Endothelial cell of umbilical vein (primary cell): ENCODE data around the gene TTLL9. TPM values are rescaled to one million over a fixed set of nuclear protein-coding genes. Genes with fewer than 3 reads are reported as not detected.

ENCODE experiments used
- BruUV-seq: library from RNA; stranded (reverse); fragments of 400-500 nt; replicated peaks from 2 replicates; lab custom pipeline; 2021; lab: Mats Ljungman, UMichigan
- CTCF ChIA-PET: fragments of 300-600, 350-600 bp; sonication (Branson Sonifier 250); formaldehyde crosslinking; loops from one replicate; lab custom pipeline; 2021; ENCODE audit warnings: antibody characterized with exemption, inconsistent platforms; lab: Charles Lee
- POLR2A ChIA-PET: fragments of 300-600, 350-600 bp; sonication (Branson Sonifier 250); formaldehyde crosslinking; loops from one replicate; lab custom pipeline; 2021; ENCODE audit warnings: antibody characterized with exemption, inconsistent platforms; lab: Charles Lee
- DNase-seq: peaks from one replicate; pipeline ENCODE4 v3.0.0-alpha.2; 2011; ENCODE audit warnings: low read depth, low spot score
- FAIRE-seq: peaks from 2 replicates; lab custom pipeline; 2011; peaks lifted over from hg19 to GRCh38; lab: Jason Lieb, UNC
- H2AFZ ChIP-seq: 2 replicates; pipeline ENCODE4 v1.6.0; 2012; ENCODE audit warnings: low read depth, low read length, control low read depth, inconsistent platforms
- H3K27ac ChIP-seq: 2 replicates; pipeline ENCODE4 v1.5.1; 2011; ENCODE audit warnings: low read depth, mild to moderate bottlenecking, control low read depth, low read length, moderate library complexity; ENCODE audit not compliant: insufficient read depth
- H3K27me3 ChIP-seq, 2 experiments: 2 replicates each; pipeline versions ENCODE4 v1.6.0 to v1.6.1; 2011; ENCODE audit warnings: low read length in 2 of 2, mixed read lengths in 1 of 2; ENCODE audit not compliant: control insufficient read depth in 2 of 2, insufficient read depth in 2 of 2
- H3K36me3 ChIP-seq, 2 experiments: 2 replicates in 1 of 2; 3 replicates in 1 of 2; pipeline ENCODE4 v1.5.1; 2011; ENCODE audit warnings: low read length in 2 of 2, mild to moderate bottlenecking in 1 of 2, moderate library complexity in 1 of 2; ENCODE audit not compliant: control insufficient read depth in 2 of 2, insufficient read depth in 2 of 2; ENCODE audit errors: extremely low read depth in 1 of 2
- H3K4me1 ChIP-seq: 3 replicates; pipeline ENCODE4 v1.5.1; 2011; ENCODE audit warnings: mild to moderate bottlenecking, low read length; ENCODE audit not compliant: control insufficient read depth, insufficient read depth; ENCODE audit errors: extremely low read depth
- H3K4me2 ChIP-seq: 2 replicates; pipeline ENCODE4 v1.6.1; 2011; ENCODE audit warnings: low read length, control low read depth, mixed read lengths; ENCODE audit not compliant: insufficient read depth
- H3K4me3 ChIP-seq, 3 experiments: fragments of 200-600 bp in 1 of 3; sonication (generic), shearing (Covaris generic) in 1 of 3; replicated peaks in 1 of 3; 2 replicates each; pipeline ENCODE4 v1.5.1; 2011 to 2016; ENCODE audit warnings: control low read depth in 3 of 3, low read length in 3 of 3, mild to moderate bottlenecking in 2 of 3, inconsistent platforms in 1 of 3, low read depth in 1 of 3, moderate library complexity in 1 of 3; ENCODE audit not compliant: insufficient read depth in 1 of 3
- H3K79me2 ChIP-seq: 2 replicates; pipeline ENCODE4 v1.6.0; 2012; ENCODE audit warnings: low read length, inconsistent platforms; ENCODE audit not compliant: control insufficient read depth, insufficient read depth
- H3K9ac ChIP-seq: replicated peaks from 2 replicates; pipeline ENCODE3; 2011; ENCODE audit warnings: low read length, control low read depth; ENCODE audit not compliant: insufficient read depth; ENCODE audit errors: extremely low read depth
- H3K9me1 ChIP-seq: replicated peaks from 3 replicates; pipeline ENCODE4 v1.6.0; 2011; ENCODE audit warnings: mild to moderate bottlenecking, low read length; ENCODE audit not compliant: control insufficient read depth, insufficient read depth; ENCODE audit errors: extremely low read depth
- H3K9me3 ChIP-seq: replicated peaks from 2 replicates; pipeline ENCODE4 v1.5.1; 2012; ENCODE audit warnings: low read length, inconsistent platforms; ENCODE audit not compliant: control insufficient read depth, insufficient read depth
- H4K20me1 ChIP-seq: replicated peaks from 2 replicates; pipeline ENCODE3; 2011; ENCODE audit warnings: mild to moderate bottlenecking, low read length; ENCODE audit not compliant: control insufficient read depth, insufficient read depth; ENCODE audit errors: extremely low read depth
- CTCF ChIP-seq, 2 donors: IDR thresholded peaks; 1 replicate in 1 of 2; 2 replicates in 1 of 2; pipeline ENCODE4 v1.5.1; 2011; ENCODE audit warnings: low read length in 2 of 2, mild to moderate bottlenecking in 2 of 2, moderate library complexity in 2 of 2, control low read depth in 1 of 2, inconsistent platforms in 1 of 2, low read depth in 1 of 2; ENCODE audit not compliant: insufficient read depth in 1 of 2; ENCODE audit errors: extremely low read depth in 1 of 2
- EZH2 ChIP-seq: IDR thresholded peaks from 2 replicates; pipeline ENCODE4 v1.6.1; 2012; ENCODE audit warnings: borderline replicate concordance, low read depth, mild to moderate bottlenecking, moderate library complexity, low read length, inconsistent platforms; ENCODE audit not compliant: severe bottlenecking
- FOS ChIP-seq: IDR thresholded peaks from 2 replicates; pipeline ENCODE4 v1.6.1; 2011; ENCODE audit warnings: mild to moderate bottlenecking, low read length, moderate library complexity, borderline replicate concordance; ENCODE audit not compliant: insufficient read depth
- GATA2 ChIP-seq: IDR thresholded peaks from 2 replicates; pipeline ENCODE4 v1.7.0; 2011; ENCODE audit warnings: low read depth, mild to moderate bottlenecking, moderate library complexity, mixed read lengths, low read length; ENCODE audit not compliant: insufficient read length, insufficient read depth
- JUN ChIP-seq: IDR thresholded peaks from 2 replicates; pipeline ENCODE4 v1.6.1; 2011; ENCODE audit warnings: borderline replicate concordance, low read depth; ENCODE audit not compliant: insufficient read length, insufficient read depth
- MAX ChIP-seq: IDR thresholded peaks from 2 replicates; pipeline ENCODE4 v1.6.1; 2011; ENCODE audit not compliant: insufficient read depth, insufficient read length
- MYC ChIP-seq: IDR thresholded peaks from one replicate; pipeline ENCODE4 v1.6.1; 2011; ENCODE audit warnings: mild to moderate bottlenecking, low read depth, low read length
- POLR2A ChIP-seq: IDR thresholded peaks from 2 replicates; pipeline ENCODE4 v1.6.1; 2012; ENCODE audit warnings: low read depth, mild to moderate bottlenecking, control low read depth, low read length
- POLR2AphosphoS5 ChIP-seq: IDR thresholded peaks from 2 replicates; pipeline ENCODE4 v1.6.1; 2012; ENCODE audit warnings: low read depth, mild to moderate bottlenecking, control low read depth, low read length, moderate library complexity; ENCODE audit not compliant: insufficient read depth
- dilution Hi-C: fragments of 300-500 bp; cut with MboI; formaldehyde crosslinking; loops from one replicate; pipeline ENCODE4 v1.15.0; 2019; ENCODE audit warnings: low sequenced_read_pairs; ENCODE audit not compliant: extremely low pct_ligation_motif_present
- intact Hi-C: fragments of 100-400 bp; cut with micrococcal nuclease; formaldehyde crosslinking; loops from one replicate; pipeline ENCODE4 v1.10.0; 2022
- polyA plus RNA-seq, 4 experiments: library from polyadenylated mRNA; depleted of rRNA in 3 of 4; stranded (reverse) in 3 of 4; unstranded in 1 of 4; fragments of >200 nt; gene quantifications; 2 replicates each; pipeline versions ENCODE4 v1.2.1 to v1.2.3, GENCODE V29; 2011 to 2012; ENCODE audit warnings: missing spikeins in 1 of 4
- total RNA-seq: library from RNA; stranded (reverse); gene quantifications from 2 replicates; pipeline ENCODE4 v1.2.3, GENCODE V29; 2021

Gene TTLL9
- total and polyA plus RNA-seq, 2 donors (not counting 3 experiments of a cell fraction or from before 2014, with no cell fraction given), result 0.03 TPM; not detected in 1

GRCh38 chr20:31890646-31891045 lies 20.2 kb downstream of the TTLL9 start:
- ChIA-PET CTCF (interaction anchor here (0.6 kb wide), 1 partner anchor 1593 kb away, joined by 3 read pairs; no protein-coding TSS in a partner anchor), POLR2A (no interaction called here)
- Histone ChIP-seq H3K79me2 (no peaks in the 10 kb centered on the region), H3K4me2 (no peak overlapping the region), H3K27ac (no peak overlapping the region), H3K9me3 (no peaks in the 10 kb centered on the region), H3K27me3 (peaks cover 3 to 5% of the 10 kb centered on the region in 2 experiments), H3K4me3 (no peak overlapping the region), H4K20me1 (no peaks in the 10 kb centered on the region), H3K9ac (no peak overlapping the region), H3K4me1 (no peaks in the 10 kb centered on the region), H3K36me3 (no peaks in the 10 kb centered on the region), H3K9me1 (no peaks in the 10 kb centered on the region), H2AFZ (no peak overlapping the region)
- BruUV-seq, result no TSS peak
- dilution Hi-C loops (no loop called here), intact Hi-C loops (no loop called here)
- FAIRE-seq (no peak), DNase-seq (no peak)
- no peak for TF ChIP-seq JUN
- no peak for TF ChIP-seq FOS
- TF ChIP-seq POLR2AphosphoS5, result no peak
- no peak for TF ChIP-seq MAX
- TF ChIP-seq CTCF (IDR thresholded peaks at IDR 0.05; ENCODE audit: extremely low read depth in 1 of 2, insufficient read depth in 1 of 2, low read depth in 1 of 2, low read length in 2 of 2), result no peak
- no peak for TF ChIP-seq GATA2
- no peak for TF ChIP-seq EZH2
- no peak for TF ChIP-seq MYC
- no peak for TF ChIP-seq POLR2A
